G401 (cell line): ENCODE data around the gene AQP10. TPM values are rescaled to one million over a fixed set of nuclear protein-coding genes. Genes with fewer than 3 reads are reported as not detected.
A peak's percentile ranks its signal among the peaks of the same experiment; 100 is the strongest.
"Not testable (repeated sequence)": the region's sequence is repeated elsewhere in the genome, so short reads cannot be mapped to it uniquely, and the experiment has no call there.

Experiments
- DNase-seq: peaks from one replicate; pipeline ENCODE4 v3.0.0-alpha.2; 2015; ENCODE audit warnings: low spot score
- in situ Hi-C: cut with HindIII; loops from 2 replicates; pipeline ENCODE4 v1.10.0; 2016; ENCODE audit warnings: low sequenced_read_pairs, mixed read lengths
- total RNA-seq: library from RNA; depleted of rRNA; stranded (reverse); fragments of >200 nt; shearing (Covaris generic); gene quantifications from 2 replicates; pipeline ENCODE4 v1.2.3, GENCODE V29; 2014; rRNA removed

The AQP10 gene, protein sequence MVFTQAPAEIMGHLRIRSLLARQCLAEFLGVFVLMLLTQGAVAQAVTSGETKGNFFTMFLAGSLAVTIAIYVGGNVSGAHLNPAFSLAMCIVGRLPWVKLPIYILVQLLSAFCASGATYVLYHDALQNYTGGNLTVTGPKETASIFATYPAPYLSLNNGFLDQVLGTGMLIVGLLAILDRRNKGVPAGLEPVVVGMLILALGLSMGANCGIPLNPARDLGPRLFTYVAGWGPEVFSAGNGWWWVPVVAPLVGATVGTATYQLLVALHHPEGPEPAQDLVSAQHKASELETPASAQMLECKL
- total RNA-seq = 0.24 TPM in 1 of 2 replicates, not detected in the other

- no peak for DNase-seq
- in situ Hi-C loops = no loop called here
Observed at GRCh38 chr1:154320882-154321608, at the start of gene AQP10. AQP10 (plus strand) TSS chr1:154321093; CDS start chr1:154321156, 63 bp downstream.

DNA sequence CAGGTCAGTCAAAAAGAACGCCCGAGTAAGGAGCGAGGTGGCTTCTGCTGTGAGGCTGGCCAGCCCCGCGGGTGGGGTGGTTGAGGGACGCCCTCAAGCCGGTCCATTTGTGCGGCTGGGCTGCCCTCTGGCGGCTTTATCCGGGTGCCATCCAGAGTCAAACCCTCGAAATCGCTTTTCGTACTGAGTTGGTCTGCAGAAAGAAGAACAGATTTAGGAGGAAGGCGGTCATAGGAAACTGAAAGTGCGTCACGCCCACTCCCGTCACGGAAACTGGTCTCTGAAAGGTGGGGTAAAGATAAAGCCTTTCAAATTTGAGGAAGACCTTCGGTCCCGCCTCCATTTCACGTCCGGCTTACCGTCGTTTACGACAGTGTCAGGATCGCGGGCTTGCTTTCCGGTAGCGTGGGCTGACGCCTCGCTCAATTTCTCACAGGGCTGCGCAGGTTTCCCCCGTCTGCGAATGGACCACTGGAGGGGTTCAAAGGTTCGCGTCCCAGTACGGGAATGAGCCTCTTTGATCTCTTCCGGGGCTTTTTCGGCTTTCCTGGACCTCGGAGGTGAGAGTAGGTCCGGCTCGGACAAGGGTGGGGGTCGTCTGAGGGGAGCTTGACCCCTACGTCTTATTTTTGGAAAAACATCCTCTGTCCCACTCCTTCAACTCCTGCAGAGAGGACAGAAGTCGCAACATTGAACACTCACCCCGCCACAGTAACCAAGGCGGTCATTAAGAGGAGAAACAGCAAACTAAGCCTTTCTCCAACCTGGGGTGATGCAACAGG lies 48.5 kb upstream of the AQP10 start, which contains the start of gene HAX1:
HAX1 (plus strand) TSS at position 413 of the 782 bp plus-strand sequence; CDS start at position 508, 95 bp downstream.
- in situ Hi-C loops = no loop called here
- DNase-seq = peak; percentile 94

- in situ Hi-C loops = no loop called here
- no peak for DNase-seq
Observed at GRCh38 chr1:154272999-154273563, 47.8 kb upstream of the AQP10 start.

DNA sequence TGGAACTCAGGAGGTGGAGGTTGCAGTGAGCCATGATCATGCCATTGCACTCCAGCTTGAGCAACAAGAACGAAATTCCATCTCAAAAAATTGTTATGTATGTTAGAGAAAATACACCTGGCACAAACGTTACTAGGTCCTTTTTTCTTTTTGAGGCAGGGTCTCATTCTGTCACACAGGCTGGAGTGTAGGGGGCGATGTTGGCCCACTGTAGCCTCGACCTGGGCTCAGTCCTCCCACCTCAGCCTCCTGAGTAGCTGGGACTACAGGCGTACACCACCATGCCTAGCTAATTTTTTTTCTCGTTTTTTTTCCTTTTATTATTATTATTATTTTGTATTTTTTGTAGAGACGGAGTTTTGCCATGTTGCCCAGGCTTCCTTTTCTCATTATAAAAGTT lies 44.1 kb upstream of the AQP10 start:
- no peak for DNase-seq
- in situ Hi-C loops = no loop called here

- in situ Hi-C loops = not testable (repeated sequence)
Observed at GRCh38 chr1:154287591-154287990, 33.3 kb upstream of the AQP10 start.

GRCh38 chr1:154288661-154289060 lies 32.2 kb upstream of the AQP10 start:
- DNase-seq = no peak
- in situ Hi-C loops = no loop called here

More at GRCh38 chr1:154287591-154287990, 33.3 kb upstream of the AQP10 start:
- DNase-seq = not testable (repeated sequence)

GRCh38 chr1:154290921-154291320 lies 30.0 kb upstream of the AQP10 start:
- in situ Hi-C loops = no loop called here
- no peak for DNase-seq

- in situ Hi-C loops = no loop called here
- DNase-seq = no peak
Observed at GRCh38 chr1:154295408-154296235, 25.3 kb upstream of the AQP10 start.

- no peak for DNase-seq
- in situ Hi-C loops = no loop called here
Observed at GRCh38 chr1:154301582-154301981, 19.3 kb upstream of the AQP10 start.

GRCh38 chr1:154304664-154305337 lies 16.1 kb upstream of the AQP10 start:
- in situ Hi-C loops = no loop called here
- no peak for DNase-seq

DNA sequence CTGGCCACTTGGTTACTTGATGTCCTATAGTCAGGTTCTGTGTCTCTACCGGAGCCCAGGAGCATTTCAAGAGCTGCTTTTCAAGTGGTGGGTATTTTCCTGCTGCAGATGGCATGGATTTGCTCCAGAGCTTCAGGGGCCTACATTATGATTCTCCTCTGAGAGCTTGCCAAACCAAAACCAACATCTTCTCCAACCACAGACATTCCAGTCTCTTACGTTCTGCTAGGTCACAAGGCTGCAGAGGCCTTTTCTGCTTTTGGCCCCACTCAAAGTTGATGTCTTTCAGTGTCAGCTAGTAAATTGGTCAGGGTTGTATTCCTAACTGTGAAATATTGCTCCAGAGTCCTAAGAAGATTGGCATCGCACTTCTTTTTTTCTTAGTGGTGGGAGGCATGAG lies 14.7 kb upstream of the AQP10 start:
- in situ Hi-C loops = no loop called here
- DNase-seq = no peak

DNA sequence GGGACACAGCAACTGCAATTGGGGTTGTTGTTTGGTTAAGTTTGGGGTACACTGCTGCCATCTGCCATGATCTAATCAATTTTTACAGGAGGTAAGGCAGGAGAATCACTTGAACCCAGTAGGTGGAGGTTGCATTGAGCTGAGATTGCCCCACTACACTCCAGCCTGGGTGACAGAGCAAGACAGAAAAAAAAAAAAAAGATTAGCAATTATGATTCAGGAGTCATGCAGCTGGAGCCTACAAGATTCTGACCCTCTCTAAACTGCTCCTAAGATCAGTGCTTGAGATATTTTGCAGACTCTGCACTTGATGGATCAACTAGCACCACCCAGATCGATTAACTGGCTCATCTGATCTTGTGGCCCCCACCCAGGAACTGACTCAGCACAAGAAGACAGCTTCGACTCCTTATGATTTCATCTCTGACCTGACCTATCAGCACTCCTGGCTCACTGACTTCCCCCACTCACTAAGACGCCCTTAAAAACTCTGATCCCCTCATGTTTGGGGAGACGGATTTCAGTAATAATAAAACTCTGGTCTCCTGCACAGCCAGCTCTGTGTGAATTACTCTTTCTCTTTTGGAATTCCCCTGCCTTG lies 13.1 kb upstream of the AQP10 start:
- in situ Hi-C loops, DNase-seq: not testable (repeated sequence)

DNA sequence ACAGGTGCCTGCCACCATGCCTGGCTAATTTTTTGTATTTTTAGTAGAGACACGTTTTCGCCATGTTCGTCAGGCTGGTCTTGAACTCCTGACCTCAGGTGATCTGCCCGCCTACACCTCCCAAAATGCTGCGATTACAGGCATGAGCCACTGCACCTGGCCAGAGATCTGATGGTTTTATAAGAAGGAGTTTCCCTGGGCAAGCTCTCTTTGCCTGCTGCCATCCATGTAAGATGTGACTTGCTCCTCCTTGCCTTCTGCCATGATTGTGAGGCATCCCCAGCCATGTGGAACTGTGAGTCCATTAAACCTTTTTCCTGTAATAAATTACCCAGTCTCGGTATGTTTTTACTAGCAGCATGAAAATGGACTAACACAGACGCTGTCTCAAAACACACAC lies 11.8 kb upstream of the AQP10 start:
- in situ Hi-C loops, DNase-seq: not testable (repeated sequence)

DNA sequence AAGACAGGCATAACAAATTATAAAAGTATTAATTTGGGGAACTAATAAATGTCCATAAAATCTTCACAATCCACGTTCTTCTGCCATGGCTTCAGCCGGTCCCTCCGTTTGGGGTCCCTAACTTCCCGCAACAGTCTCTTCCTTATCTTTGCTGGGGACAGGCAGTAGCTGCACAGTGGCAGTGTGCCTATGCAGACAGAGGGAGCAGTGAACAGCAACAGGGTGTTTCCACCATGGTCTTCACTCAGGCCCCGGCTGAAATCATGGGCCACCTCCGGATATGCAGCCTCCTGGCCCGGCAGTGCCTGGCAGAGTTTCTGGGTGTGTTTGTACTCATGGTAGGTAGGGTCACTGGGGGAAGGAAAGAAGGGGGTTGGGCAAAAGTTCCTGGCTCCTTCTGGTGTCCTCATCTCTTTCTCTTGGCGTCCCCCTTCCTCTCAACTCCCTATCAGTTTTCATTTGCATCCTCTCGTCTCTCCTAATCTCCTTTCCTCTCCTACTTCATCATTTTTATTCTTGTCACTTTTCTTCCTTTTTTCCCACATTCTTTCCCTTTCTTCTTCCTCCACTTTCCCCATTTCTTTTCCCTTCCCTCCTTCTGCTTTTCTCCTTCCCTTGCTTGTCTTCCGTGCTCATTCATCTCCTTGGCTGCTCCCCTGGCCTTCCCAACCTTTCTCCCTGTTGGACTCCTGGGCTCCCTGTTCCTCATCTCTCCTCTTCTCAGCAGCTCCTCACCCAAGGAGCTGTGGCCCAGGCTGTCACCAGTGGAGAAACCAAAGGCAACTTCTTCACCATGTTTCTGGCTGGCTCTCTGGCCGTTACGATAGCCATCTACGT lies 8.4 kb upstream of the AQP10 start:
- DNase-seq, in situ Hi-C loops: not testable (repeated sequence)

DNA sequence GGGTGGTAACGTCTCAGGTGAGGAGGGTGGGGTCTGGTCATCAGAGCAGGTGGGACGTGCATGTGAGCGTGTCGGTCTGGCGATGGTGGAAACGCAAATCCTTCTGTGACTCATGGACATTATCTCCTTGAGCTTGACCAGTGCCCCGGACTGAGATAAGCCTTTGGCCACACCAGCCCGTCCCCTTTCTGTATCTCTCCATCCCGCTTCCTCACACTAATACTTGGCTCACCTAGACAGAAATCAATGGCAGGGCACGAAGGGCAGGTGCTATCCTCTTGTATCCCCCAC lies 7.9 kb upstream of the AQP10 start:
- in situ Hi-C loops = no loop called here
- DNase-seq = no peak

- in situ Hi-C loops = not testable (repeated sequence)
Observed at GRCh38 chr1:154314226-154314625, 6.7 kb upstream of the AQP10 start.

GRCh38 chr1:154316704-154317103 lies 4.2 kb upstream of the AQP10 start:
- DNase-seq = no peak
- in situ Hi-C loops = no loop called here

More at GRCh38 chr1:154314226-154314625, 6.7 kb upstream of the AQP10 start:
- not testable (repeated sequence) for DNase-seq
